Neural progenitor cell (in vitro differentiated cells): ENCODE measurements around the gene SIT1. TPM values are rescaled to one million over a fixed set of nuclear protein-coding genes. Genes with fewer than 3 reads are reported as not detected.

Experiments used
- DNase-seq: peaks from one replicate; pipeline ENCODE4 v3.0.0-alpha.2; 2016; ENCODE audit warnings: low spot score
- H2AFZ ChIP-seq: fragments of 200-600 bp; sonication (generic); replicated peaks from 2 replicates; pipeline ENCODE4 v1.6.1; 2016; ENCODE audit warnings: antibody characterized with exemption
- H3F3A ChIP-seq: fragments of 200-600 bp; sonication (generic); 2 replicates; pipeline ENCODE4 v1.6.1; 2016; ENCODE audit warnings: antibody characterized with exemption, low read depth
- H3K27ac ChIP-seq: fragments of 200-600 bp; sonication (generic); 2 replicates; pipeline ENCODE4 v1.5.1; 2016; ENCODE audit warnings: mild to moderate bottlenecking
- H3K27me3 ChIP-seq: fragments of 200-600 bp; sonication (generic); 2 replicates; pipeline ENCODE4 v1.6.1; 2016; ENCODE audit warnings: mild to moderate bottlenecking, moderate library complexity
- H3K36me3 ChIP-seq: fragments of 200-600 bp; sonication (generic); 2 replicates; pipeline ENCODE4 v1.5.1; 2016
- H3K4me1 ChIP-seq: fragments of 200-600 bp; sonication (generic); 2 replicates; pipeline ENCODE4 v1.6.1; 2016; ENCODE audit warnings: mixed run types
- H3K4me2 ChIP-seq: fragments of 200-600 bp; sonication (generic); 2 replicates; pipeline ENCODE4 v1.6.1; 2016
- H3K4me3 ChIP-seq: fragments of 200-600 bp; sonication (generic); 2 replicates; pipeline ENCODE4 v1.5.1; 2016
- H3K79me2 ChIP-seq: fragments of 200-600 bp; sonication (generic); 2 replicates; pipeline ENCODE4 v1.6.1; 2016; ENCODE audit warnings: low read depth
- H3K9ac ChIP-seq: fragments of 200-600 bp; sonication (generic); 2 replicates; pipeline ENCODE4 v1.6.1; 2016
- H3K9me3 ChIP-seq: fragments of 200-600 bp; sonication (generic); 2 replicates; pipeline ENCODE4 v1.5.1; 2016; ENCODE audit warnings: low read depth
- H4K20me1 ChIP-seq: fragments of 200-600 bp; sonication (generic); 2 replicates; pipeline ENCODE4 v1.6.1; 2016; ENCODE audit warnings: low read depth
- H3K27ac Mint-ChIP-seq: 3 replicates; pipeline ENCODE4 v1.8.0; 2021; ENCODE audit warnings: mixed read lengths
- H3K27me3 Mint-ChIP-seq: 2 replicates; pipeline ENCODE4 v1.8.0; 2022; ENCODE audit warnings: low read depth, mild to moderate bottlenecking, inconsistent platforms, moderate library complexity, mixed read lengths; ENCODE audit not compliant: insufficient read depth
- H3K36me3 Mint-ChIP-seq: 3 replicates; pipeline ENCODE4 v1.8.0; 2021; ENCODE audit warnings: mixed read lengths
- H3K4me1 Mint-ChIP-seq: 3 replicates; pipeline ENCODE4 v1.8.0; 2021; ENCODE audit warnings: mixed read lengths
- H3K4me3 Mint-ChIP-seq: 3 replicates; pipeline ENCODE4 v1.8.0; 2021; ENCODE audit warnings: mild to moderate bottlenecking, moderate library complexity, mixed read lengths
- H3K9me3 Mint-ChIP-seq: 3 replicates; pipeline ENCODE4 v1.8.0; 2020; ENCODE audit warnings: mixed read lengths
- CTCF ChIP-seq: fragments of 200-600 bp; sonication (generic); IDR thresholded peaks from 2 replicates; pipeline ENCODE4 v1.5.1; 2017; ENCODE audit warnings: antibody characterized with exemption, mild to moderate bottlenecking
- EZH2 ChIP-seq: fragments of 200-600 bp; sonication (generic); IDR thresholded peaks from 2 replicates; pipeline ENCODE4 v1.6.1; 2017; ENCODE audit warnings: antibody characterized with exemption, mild to moderate bottlenecking, moderate library complexity
- EZH2phosphoT487 ChIP-seq: fragments of 200-600 bp; sonication (generic); IDR thresholded peaks from 2 replicates; pipeline ENCODE4 v1.6.1; 2017; ENCODE audit warnings: antibody characterized with exemption
- total RNA-seq: library from RNA; depleted of rRNA; stranded (reverse); fragments of >200 nt; gene quantifications from 2 replicates; pipeline ENCODE4 v1.2.3, GENCODE V29; 2015; ENCODE audit warnings: low replicate concordance

SIT1 gene
- total RNA-seq, 1 donor from 2014 or later, result 0.86 TPM

- no peaks in the 10 kb centered on the region for H4K20me1 ChIP-seq
- H3K4me3 ChIP-seq, result no peak within 1 kb of the TSS
- peaks cover 6% of the 10 kb centered on the region for H3K4me1 ChIP-seq
- H3K4me2 ChIP-seq, result no peak within 1 kb of the TSS
- TF ChIP-seq EZH2phosphoT487 (no peak), CTCF (no peak), EZH2 (no peak)
- no peaks in the 10 kb centered on the region for H3K9me3 ChIP-seq
- Mint-ChIP-seq H3K27me3 (peaks cover 18% of the 10 kb centered on the region), H3K4me1 (peaks cover 4% of the 10 kb centered on the region), H3K9me3 (no peaks in the 10 kb centered on the region), H3K4me3 (peak within 1 kb of the TSS; percentile 61), H3K36me3 (no peaks in the 10 kb centered on the region), H3K27ac (no peak within 1 kb of the TSS)
- H2AFZ ChIP-seq, result no peak within 1 kb of the TSS
- H3K27ac ChIP-seq, result no peak within 1 kb of the TSS
- H3K27me3 ChIP-seq, result peaks cover 12% of the 10 kb centered on the region
- H3F3A ChIP-seq, result peaks cover 15% of the 10 kb centered on the region
- no peak within 1 kb of the TSS for H3K9ac ChIP-seq
- H3K36me3 ChIP-seq, result no peaks in the 10 kb centered on the region
- no peaks in the 10 kb centered on the region for H3K79me2 ChIP-seq
- no peak for DNase-seq
These were observed 22.6 kb upstream of the SIT1 start, which contains the start of gene CA9 for GRCh38 chr9:35673132-35674024. Gene CA9, plus strand, starts transcription at chr9:35673928. Its CDS starts 32 bp downstream, at chr9:35673960.

DNA sequence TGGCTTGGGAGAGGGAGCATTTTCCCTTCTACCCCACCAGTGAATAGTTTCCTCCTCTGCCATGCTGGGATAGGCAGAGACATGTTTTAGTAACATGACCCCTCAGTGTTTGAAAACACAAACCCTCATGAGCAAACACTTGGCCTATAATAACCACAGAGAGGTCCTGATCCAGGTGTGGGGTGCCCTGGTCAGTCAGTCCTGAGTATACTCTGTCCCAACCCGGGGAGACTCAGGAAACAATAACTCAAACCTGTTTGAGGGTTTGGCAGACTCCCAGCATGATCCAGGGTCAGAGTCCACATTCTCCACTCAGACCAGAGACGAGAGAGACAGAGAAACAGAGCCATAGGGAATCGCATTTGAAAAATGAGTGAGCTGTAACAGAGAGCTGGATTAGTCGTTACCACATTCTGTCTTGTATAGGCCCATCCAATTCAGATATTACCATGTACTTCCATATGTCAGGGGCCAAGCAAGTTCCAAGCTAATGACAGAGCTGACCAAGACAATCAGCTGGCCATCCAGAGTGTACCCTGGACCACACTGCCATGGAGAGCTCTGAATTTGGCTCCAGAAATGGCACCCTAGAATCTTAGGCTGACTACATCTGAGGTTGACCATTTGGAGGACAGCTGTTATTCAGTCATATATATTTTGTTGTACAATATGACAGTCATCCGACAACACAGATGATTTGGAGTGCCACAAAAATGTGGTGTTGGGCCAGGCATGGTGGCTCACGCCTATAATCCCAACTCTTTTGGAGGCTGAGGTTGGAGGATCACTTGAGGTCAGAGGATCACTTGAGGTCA, 18.8 kb upstream of the SIT1 start:
- Histone ChIP-seq H3F3A (no peaks in the 10 kb centered on the region), H2AFZ (no peak overlapping the region), H3K79me2 (peaks cover 4% of the 10 kb centered on the region), H3K4me3 (no peak overlapping the region), H3K4me1 (peaks cover under 1% of the 10 kb centered on the region), H3K4me2 (no peak overlapping the region), H3K27me3 (peaks cover 9% of the 10 kb centered on the region), H3K27ac (no peak overlapping the region), H4K20me1 (no peaks in the 10 kb centered on the region), H3K9me3 (no peaks in the 10 kb centered on the region), H3K9ac (no peak overlapping the region), H3K36me3 (no peaks in the 10 kb centered on the region)
- H3K27me3 Mint-ChIP-seq, result peaks cover 14% of the 10 kb centered on the region
- H3K4me1 Mint-ChIP-seq, result peaks cover 4% of the 10 kb centered on the region
- no peak overlapping the region for H3K27ac Mint-ChIP-seq
- H3K36me3 Mint-ChIP-seq, result no peaks in the 10 kb centered on the region
- TF ChIP-seq EZH2 (no peak), CTCF (no peak), EZH2phosphoT487 (no peak)
- H3K9me3 Mint-ChIP-seq, result no peaks in the 10 kb centered on the region
- H3K4me3 Mint-ChIP-seq, result no peak overlapping the region
- no peak for DNase-seq

DNA sequence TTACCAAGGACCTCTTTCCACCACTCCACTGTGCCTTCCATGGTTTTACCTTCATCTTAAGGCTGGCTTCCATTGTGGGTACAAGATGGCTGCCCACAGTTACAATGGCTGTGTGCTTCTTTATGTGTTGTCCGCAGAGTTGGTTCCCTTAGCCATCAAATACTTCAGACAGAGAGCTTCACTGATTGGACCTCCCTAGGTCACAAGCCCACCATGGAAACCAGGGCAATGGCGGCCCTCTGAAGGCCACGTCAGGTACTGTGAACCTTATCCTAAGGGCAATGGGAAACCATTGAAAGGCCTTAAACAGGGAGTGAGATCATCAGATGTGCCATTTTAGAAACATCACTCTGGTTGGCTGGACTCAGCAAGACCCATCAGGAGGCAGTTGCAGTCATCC, 17.2 kb upstream of the SIT1 start:
- no peak overlapping the region for H3K4me3 Mint-ChIP-seq
- Histone ChIP-seq H2AFZ (no peak overlapping the region), H3K4me2 (no peak overlapping the region)

More for the DNA sequence above, 17.2 kb upstream of the SIT1 start:
- peaks cover 12% of the 10 kb centered on the region for H3K27me3 Mint-ChIP-seq
- no peak for DNase-seq
- Histone ChIP-seq H3K36me3 (no peaks in the 10 kb centered on the region), H3K27me3 (no peaks in the 10 kb centered on the region), H3F3A (peaks cover 3% of the 10 kb centered on the region), H3K9me3 (no peaks in the 10 kb centered on the region), H3K9ac (no peak overlapping the region), H3K27ac (no peak overlapping the region), H4K20me1 (no peaks in the 10 kb centered on the region), H3K4me1 (peaks cover 14% of the 10 kb centered on the region), H3K79me2 (peaks cover 20% of the 10 kb centered on the region), H3K4me3 (no peak overlapping the region)
- H3K9me3 Mint-ChIP-seq, result no peaks in the 10 kb centered on the region
- peaks cover 2% of the 10 kb centered on the region for H3K36me3 Mint-ChIP-seq
- H3K4me1 Mint-ChIP-seq, result peaks cover 17% of the 10 kb centered on the region
- no peak overlapping the region for H3K27ac Mint-ChIP-seq
- TF ChIP-seq CTCF (no peak), EZH2 (no peak), EZH2phosphoT487 (no peak)
